DMS153 treated with DMSO at 0.1 percent for 48 hours (cell line): Measurements from ENCODE around the gene FGL2.
"Not testable (repeated sequence)": the region's sequence is repeated elsewhere in the genome, so short reads cannot be mapped to it uniquely, and the experiment has no call there.

ENCODE experiments used
- DNase-seq: peaks from one replicate; lab custom pipeline; 2025; ENCODE audit not compliant: unreplicated experiment; lab: John Stamatoyannopoulos, UW

Gene FGL2, protein sequence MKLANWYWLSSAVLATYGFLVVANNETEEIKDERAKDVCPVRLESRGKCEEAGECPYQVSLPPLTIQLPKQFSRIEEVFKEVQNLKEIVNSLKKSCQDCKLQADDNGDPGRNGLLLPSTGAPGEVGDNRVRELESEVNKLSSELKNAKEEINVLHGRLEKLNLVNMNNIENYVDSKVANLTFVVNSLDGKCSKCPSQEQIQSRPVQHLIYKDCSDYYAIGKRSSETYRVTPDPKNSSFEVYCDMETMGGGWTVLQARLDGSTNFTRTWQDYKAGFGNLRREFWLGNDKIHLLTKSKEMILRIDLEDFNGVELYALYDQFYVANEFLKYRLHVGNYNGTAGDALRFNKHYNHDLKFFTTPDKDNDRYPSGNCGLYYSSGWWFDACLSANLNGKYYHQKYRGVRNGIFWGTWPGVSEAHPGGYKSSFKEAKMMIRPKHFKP

DNA sequence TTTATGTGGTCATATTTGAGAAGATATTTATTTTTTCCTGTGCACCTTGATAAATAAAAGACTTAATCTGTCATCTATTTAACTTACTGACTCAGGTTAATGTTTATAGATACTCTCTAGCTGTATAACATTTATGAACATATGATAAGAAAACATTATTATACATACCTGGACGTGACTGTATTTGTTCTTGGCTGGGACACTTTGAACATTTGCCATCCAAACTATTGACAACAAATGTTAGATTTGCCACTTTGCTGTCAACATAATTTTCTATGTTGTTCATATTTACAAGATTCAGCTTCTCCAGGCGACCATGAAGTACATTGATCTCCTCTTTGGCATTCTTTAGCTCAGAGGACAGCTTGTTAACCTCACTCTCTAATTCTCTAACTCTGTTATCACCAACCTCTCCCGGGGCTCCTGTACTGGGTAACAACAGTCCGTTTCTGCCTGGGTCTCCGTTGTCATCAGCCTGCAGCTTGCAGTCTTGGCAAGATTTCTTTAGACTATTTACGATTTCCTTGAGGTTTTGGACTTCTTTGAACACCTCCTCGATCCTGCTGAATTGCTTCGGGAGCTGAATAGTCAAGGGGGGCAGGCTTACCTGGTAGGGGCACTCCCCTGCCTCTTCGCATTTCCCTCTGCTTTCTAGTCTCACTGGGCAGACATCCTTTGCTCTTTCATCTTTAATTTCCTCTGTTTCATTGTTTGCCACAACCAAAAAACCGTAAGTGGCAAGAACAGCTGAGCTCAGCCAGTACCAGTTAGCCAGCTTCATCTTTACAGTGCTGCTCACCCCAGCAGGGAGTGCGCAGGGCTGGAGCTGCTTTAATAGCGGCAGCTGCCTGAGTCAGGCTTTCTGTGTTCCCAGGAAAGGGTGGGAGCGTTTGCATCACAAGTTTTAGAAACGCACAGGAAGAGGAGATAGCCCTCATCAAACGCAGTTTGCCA lies at the start of gene FGL2:
FGL2 (minus strand) TSS at position 807 of the 954 bp plus-strand sequence; CDS start at position 781, 26 bp downstream.
- DNase-seq, result no peak

DNA sequence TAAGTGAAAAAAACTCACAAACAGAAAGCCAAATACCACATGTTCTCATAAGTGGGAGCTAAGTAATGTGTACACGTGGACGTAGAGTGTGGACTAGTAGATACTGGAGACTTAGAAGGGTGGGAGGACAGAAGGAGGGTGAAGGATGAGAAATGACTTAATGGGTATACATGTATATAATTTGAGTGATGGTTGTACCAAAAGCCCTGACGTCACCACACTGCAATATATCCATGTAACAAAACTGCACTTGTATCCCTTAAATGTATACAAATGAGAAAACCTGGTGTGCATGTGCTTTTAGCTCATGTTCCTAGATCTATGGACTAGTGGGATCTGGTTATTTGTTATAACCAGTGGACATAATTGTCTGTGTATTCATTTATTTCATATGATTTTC lies 48.5 kb upstream of the FGL2 start:
- no peak for DNase-seq

DNA sequence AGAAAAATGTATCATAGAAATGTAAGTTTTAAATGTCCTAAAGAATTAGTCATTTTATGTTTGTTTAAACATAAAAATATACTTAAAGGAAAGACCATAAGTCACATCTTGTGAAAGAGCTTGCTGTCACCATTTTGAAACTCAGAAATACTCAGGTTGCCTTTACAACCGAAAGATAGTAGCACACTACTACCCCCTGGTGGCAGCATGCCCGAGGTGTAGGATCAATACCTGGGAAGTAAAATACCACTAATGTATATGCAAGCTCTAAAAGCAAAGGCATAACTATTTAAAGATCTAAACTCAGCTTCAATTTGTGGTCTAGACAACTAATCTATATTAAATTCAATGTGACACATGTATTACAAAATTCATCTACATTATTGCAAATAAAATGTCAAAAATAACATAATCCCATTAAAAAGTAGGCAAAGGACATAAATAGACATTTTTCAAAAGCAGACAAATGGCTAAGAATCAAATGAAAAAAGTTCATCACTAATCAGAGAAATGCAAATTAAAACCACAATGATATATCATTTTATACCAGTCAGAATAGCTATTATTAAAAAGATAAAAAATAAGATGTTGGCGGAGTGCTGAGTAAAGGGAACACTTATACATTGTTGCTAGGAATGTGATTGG lies 47.7 kb upstream of the FGL2 start:
- peak; percentile 44 for DNase-seq

DNA sequence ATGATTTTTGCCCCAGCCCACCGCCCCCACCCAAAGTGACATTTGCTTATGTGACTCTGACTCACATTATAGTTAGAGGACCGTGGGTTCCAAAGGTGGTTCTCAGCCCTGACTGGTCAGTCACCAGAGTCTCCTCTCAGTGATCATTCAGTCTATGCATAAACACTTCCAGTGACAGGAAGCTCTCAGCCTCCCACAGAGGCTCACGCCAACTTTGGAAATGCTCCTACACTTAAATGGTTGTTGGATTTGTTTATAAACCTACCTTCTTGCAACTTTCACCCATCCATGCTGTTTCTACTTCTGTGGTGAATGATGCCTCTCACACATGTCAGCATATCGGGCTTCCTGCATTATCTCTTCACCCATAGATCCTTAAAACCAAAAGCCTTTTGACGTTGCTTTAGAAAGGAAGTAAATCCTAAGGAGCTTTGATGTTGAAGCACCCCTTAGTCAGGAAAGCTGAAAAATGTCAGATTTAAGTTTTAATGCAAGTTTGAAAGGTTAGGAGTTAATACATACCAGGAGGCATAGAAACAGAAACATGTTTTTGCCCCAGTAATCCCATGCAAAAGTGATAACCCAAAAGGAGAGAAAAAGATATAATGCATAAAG lies 46.5 kb upstream of the FGL2 start:
- no peak for DNase-seq

DNA sequence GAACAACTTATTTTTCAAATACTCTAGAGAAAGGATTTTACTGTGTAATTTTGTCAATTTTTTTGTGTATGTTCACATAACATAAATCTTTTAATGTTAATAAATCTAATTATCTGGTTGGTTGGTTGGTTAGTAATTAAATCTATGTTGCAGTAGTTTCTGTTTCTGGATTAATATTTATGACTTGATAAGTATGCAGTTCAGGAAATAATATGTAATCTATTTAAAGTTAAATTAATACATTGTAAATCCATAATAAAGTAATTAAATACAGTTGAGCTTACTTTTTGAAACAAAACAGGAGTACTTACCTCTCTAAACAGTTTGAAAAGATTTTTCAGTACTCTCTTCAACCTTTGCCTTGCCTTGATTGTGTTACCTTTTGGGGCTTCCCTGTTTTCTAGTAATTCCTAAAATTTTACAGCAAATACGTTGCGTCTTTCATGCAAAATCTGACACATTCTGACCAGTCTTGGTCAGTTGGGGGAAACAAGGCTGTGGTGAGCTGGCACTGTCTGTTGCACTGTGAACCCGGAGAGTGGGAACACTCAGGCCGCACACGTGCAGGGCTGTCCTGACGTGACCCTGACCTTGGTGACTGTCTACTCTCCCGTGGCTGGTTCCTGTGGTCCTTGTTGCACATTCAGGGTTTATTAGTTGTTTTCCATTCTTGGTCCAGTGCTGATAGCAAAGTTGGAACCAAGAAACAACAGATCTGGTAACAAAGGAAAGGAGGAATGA lies 45.6 kb upstream of the FGL2 start:
- no peak for DNase-seq

DNA sequence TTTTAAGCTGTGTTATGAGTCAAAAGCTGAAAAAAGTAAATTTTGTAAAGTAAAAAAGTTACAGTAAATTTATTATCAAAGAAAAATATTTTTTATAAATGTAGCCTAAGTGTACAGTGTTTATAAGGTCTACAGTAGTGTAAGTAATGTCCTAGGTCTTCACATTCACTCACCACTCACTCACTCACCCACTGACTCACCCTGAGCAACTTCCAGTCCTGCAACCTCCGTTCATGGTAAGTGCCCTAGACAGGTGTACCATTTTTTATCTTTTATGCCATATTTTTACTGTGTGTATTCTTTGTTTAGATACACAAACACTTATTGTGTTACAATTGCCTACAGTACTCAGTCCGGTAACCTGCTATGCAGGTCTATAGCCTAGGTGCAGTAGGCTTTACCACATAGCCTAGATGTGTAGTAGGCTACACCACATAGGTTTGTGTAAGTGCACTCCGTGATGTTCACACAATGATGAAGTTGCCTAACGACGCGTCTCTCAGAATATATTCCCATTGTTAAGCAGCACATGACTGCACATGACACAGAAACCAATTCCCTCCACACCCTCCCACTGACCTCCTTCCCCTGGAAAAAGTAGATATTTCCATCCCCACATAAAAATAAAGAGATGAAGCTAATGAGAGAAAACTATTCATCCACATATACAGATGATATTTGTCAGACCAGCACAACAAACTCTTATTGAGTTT lies 44.8 kb upstream of the FGL2 start:
- no peak for DNase-seq

DNA sequence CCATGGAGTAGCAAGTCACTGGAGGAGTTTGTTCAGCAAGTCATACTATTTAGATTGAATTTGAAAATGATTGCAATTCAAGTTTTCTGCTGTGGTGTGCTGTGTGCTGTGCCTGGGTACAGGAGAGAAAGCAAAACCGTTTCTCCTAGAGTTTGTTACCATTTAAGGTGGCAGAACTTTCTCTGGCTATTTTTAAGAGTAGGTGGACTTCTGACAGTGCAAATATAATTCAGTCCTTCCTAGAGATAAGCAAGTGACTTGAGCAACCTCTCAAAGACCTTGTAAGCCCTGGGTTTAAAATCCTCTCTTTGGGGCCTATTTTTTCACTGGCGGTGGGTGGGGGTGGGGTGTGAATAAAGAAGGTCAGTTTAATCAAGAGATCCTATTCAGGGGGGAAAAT lies 42.9 kb upstream of the FGL2 start:
- DNase-seq, result no peak

DNA sequence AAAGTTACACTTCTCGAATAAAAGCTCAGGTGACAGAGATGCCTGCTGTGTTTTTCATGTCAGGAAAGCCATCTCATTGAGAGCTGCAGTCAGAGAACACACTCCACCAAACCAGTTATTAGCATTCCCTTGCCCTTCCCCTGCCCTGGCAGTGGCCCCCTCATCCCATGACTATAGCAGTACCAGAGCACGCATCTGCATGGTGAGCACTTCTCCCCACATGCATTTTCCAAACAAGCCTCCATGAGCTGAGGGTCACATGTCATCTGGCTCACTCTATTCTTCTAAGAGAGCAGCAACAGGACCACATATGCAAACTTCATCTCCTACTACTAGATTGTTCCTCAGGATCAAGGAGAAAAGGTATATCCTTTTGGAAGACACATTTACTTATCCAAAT lies 42.4 kb upstream of the FGL2 start:
- DNase-seq, result no peak

DNA sequence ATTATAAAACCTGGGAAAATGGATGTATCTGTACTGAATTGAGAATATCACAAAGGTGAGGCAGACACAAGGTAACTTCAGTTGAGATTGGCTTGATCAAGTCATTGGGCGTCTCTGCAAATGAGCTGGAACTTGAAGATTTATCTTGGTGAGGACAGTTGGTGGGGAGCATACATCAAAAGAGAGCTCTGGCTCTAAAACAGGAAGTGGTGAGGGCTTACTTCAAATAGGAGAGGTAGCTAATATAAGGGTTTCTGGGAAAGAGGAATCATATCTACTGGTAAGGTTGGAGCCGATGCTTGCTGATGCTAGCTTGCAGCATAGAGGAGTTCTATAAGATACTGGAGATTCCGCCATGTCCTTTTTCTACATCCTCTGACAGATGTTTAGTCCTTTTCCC lies 39.9 kb upstream of the FGL2 start:
- no peak for DNase-seq

DNA sequence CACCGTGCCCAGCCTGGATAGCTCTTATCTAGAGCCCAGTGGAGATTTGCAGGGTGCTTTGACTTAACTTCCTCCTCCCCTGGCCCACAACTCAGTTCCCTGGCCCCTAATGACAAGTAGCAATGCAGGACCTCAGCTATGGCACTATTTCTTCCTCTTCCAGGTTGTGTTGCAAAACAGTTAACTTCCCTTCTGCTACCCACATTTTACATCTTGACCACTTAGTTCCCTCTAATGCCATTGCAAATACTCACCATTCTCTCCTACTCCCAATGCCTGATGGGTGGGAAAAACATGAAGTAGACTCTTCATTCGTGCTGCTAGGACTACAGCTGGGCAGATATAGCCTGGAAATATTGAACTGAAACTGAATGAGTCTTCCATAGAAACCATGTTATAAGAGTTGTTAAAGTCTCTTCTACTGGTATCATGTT lies 39.1 kb upstream of the FGL2 start:
- no peak for DNase-seq

DNA sequence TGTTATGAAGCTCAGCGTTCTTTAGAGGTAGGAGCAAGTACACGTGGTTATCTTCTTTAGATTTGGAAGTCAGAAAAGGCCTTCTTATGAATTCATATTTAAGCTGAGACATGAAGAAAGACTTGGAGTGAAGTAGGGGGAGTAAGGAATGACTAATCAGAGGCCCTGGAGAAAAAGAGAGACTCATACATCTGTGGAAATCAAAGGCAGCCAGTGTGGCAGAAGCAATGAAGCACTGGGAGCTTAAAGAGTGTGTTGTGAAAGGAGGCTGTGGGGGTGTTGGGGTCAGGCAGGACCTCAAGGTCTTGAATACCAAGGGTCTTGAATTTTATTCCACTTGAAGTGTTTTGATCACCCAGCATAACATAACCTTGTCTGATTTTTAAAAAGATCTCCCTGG lies 35.7 kb upstream of the FGL2 start:
- no peak for DNase-seq

DNA sequence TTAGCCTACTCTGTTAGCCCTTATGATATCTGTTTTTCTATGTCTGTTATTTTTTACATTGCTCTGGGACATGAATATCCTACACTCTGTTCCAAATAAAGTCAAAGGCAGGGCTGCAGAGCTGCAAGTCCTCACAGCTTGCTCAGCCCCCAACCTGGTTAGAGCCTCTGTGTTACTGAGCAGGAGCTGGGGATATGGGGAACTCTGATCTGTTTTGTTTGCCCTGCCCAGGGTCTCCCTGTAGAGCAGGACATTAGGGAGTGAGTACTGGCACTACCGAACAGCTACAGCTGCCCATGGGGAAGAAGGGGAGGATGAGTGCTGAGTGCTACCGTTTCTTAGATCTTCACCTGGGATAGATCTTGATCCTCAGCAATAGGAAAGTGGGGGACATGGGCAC lies 32.8 kb upstream of the FGL2 start:
- DNase-seq, result no peak

DNA sequence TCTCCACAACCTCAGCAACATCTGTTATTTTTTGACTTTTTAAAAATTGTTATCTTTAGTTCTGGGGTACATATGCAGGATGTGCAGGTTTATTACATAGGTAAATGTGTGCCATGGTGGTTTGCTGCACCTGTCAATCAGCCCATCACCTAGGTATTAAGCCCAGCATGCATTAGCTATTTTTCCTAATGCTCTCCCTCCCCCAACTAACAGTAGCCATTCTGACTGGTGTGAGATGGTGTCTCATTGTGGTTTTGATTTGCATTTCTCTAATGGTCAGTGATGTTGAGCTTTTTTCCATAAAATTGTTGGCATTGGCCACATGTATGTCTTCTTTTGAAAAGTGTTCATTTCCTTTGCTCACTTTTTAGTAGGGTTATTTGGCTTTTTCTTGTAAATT lies 29.2 kb upstream of the FGL2 start:
- not testable (repeated sequence) for DNase-seq

DNA sequence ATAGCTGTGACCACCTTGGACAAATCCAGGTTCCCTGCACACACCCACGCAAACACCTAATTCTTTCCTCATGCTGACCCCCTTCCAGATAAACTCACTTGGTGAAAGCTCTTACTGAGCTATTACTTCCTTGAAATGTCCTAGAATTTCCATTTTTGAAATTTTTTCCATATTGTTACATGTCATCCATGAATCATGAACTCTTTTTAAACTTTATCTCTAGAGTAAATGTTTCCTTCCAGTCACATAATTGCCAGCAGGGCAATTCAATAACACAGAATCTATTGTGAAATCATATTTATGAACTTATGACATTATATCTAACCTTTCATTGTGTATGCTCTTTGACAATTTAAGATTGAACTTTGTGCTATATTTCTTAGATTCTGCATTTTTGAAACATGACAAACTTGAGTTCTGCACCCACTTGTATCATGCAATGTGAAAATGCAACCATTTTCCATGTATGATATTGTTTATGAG lies 26.8 kb upstream of the FGL2 start:
- no peak for DNase-seq

DNA sequence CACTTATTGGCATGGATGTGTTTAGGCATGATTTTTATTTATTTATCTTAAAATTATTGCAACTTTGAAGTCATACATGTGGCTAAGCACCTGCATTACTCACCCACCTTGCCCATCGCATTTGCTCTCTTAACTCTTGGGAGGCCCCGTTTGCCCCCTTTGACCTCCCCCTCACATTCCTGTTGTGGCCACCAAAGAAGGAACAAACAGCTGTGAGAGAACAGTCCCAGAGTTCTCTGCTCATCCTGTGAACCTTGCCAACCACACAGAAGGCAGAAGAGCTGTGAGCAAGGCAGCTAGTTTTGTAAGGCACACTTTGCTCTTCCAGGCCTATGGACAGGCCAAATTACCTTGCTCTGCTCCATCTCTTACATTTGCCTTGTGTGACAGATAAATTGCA lies 23.6 kb upstream of the FGL2 start:
- no peak for DNase-seq

DNA sequence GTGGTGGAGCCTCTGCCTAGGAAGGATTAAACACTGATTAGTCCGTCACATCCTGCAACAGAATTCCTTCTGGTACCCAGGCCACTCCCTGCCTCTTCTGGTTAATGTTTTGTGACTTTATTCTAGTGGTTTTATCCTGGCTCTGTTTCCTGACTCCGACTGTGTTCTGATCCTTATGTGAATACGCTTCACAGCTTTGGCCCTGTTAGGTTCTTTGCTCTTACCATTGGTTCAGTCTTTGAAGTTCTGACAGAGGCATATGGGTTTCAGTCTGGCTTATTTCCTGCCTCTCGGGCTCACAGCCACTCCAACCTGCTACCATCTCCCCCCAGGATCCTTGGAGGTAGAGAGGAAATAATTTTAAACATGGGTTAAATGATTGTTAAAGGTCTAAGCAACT lies 23.2 kb upstream of the FGL2 start:
- no peak for DNase-seq

DNA sequence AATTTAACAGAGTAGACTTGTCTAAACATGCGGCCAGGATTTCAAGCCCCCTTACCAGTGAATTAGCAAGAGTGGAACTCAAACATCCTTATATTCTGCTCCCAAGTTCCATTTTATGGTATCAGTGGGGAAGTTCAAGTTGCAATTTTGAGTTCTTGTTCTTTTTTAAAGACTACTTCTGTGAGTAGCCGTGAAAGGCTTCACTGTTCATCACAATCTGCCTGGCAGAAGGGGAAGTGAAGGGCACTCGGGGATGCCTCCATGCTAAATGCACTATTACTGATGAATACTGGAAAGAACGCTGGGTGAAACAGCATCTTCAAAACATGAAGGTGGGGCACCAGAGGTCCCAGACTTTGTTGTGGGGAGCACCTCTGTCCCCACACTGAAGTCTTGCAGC lies 22.4 kb upstream of the FGL2 start:
- DNase-seq, result no peak

DNA sequence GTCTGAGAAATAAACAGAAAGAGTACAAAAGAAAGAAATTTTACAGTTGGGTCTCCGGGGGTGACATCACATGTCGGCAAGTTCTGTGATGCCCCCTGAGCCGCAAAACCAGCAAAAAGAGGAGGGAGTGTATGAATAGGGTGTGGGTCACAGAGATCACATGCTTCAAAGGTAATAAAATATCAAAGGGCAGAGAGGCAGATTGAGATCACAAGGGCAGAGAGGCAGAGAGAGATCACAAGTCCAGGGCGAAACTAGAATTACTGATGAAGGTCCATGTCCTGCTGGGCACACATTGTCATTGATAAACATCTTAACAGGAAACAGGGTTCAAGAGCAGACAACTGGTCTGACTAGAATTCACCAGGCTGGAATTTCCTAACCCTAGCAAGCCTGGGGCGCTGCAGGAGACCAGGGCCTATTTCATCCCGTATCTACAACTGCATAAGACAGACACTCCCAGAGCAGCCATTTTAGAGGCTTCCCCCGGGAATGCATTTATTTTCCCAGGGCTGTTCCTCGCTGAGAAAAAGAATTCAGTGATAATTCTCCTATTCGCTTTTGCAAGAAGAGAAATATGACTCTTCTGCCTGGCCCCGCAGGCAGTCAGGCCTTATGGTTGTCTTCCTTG lies 20.2 kb upstream of the FGL2 start:
- not testable (repeated sequence) for DNase-seq
